ENCODE measurements around the gene UBE3C.
"Not testable (repeated sequence)": the region's sequence is repeated elsewhere in the genome, so short reads cannot be mapped to it uniquely, and the experiment has no call there.

The UBE3C gene

GRCh38 chr7:157138424-157139110 is at the start of gene UBE3C:
Gene UBE3C, plus strand, starts transcription at chr7:157138926. Its CDS starts 347 bp downstream, at chr7:157139273.
- DNase-seq: peak; percentile 92

GRCh38 chr7:157089100-157089610 is 49.6 kb upstream of the UBE3C start:
- no peak for DNase-seq

- no peak for DNase-seq
Measured at GRCh38 chr7:157090485-157091165, 48.1 kb upstream of the UBE3C start.

- no peak for DNase-seq
Measured at GRCh38 chr7:157096286-157097055, 42.3 kb upstream of the UBE3C start.

GRCh38 chr7:157097056-157097329 is 41.7 kb upstream of the UBE3C start:
- DNase-seq: no peak

- DNase-seq: peak; percentile 31
Measured at GRCh38 chr7:157097569-157097968, 41.2 kb upstream of the UBE3C start.

GRCh38 chr7:157100005-157100404 is 38.7 kb upstream of the UBE3C start:
- not testable (repeated sequence) for DNase-seq

GRCh38 chr7:157103641-157104040 is 35.1 kb upstream of the UBE3C start:
- not testable (repeated sequence) for DNase-seq

GRCh38 chr7:157111311-157111710 is 27.4 kb upstream of the UBE3C start:
- no peak for DNase-seq

- DNase-seq: no peak
Measured at GRCh38 chr7:157112706-157113105, 26.0 kb upstream of the UBE3C start.

- DNase-seq: no peak
Measured at GRCh38 chr7:157113607-157114006, 25.1 kb upstream of the UBE3C start.

- no peak for DNase-seq
Measured at GRCh38 chr7:157116762-157117161, 22.0 kb upstream of the UBE3C start.

- no peak for DNase-seq
Measured at GRCh38 chr7:157117796-157118195, 20.9 kb upstream of the UBE3C start.

- no peak for DNase-seq
Measured at GRCh38 chr7:157120181-157120580, 18.5 kb upstream of the UBE3C start.

GRCh38 chr7:157121184-157121715 is 17.5 kb upstream of the UBE3C start:
- DNase-seq: no peak

- DNase-seq: no peak
Measured at GRCh38 chr7:157122800-157123495, 15.8 kb upstream of the UBE3C start.

- DNase-seq: no peak
Measured at GRCh38 chr7:157124690-157125089, 14.0 kb upstream of the UBE3C start.

- DNase-seq: no peak
Measured at GRCh38 chr7:157125376-157126223, 13.1 kb upstream of the UBE3C start.

GRCh38 chr7:157126921-157127320 is 11.8 kb upstream of the UBE3C start:
- DNase-seq: no peak

- no peak for DNase-seq
Measured at GRCh38 chr7:157129200-157129599, 9.5 kb upstream of the UBE3C start.

- no peak for DNase-seq
Measured at GRCh38 chr7:157129907-157130460, 8.7 kb upstream of the UBE3C start.

GRCh38 chr7:157130849-157131248 is 7.9 kb upstream of the UBE3C start:
- DNase-seq: not testable (repeated sequence)

Data from COR-L47 (cell line).